Neural progenitor cell (in vitro differentiated cells): Measurements from ENCODE around the gene PCK2. TPM values are rescaled to one million over a fixed set of nuclear protein-coding genes. Genes with fewer than 3 reads are reported as not detected.

Experiments used
- DNase-seq: peaks from one replicate; pipeline ENCODE4 v3.0.0-alpha.2; 2016; ENCODE audit warnings: low spot score
- H2AFZ ChIP-seq: fragments of 200-600 bp; sonication (generic); replicated peaks from 2 replicates; pipeline ENCODE4 v1.6.1; 2016; ENCODE audit warnings: antibody characterized with exemption
- H3F3A ChIP-seq: fragments of 200-600 bp; sonication (generic); 2 replicates; pipeline ENCODE4 v1.6.1; 2016; ENCODE audit warnings: antibody characterized with exemption, low read depth
- H3K27ac ChIP-seq: fragments of 200-600 bp; sonication (generic); 2 replicates; pipeline ENCODE4 v1.5.1; 2016; ENCODE audit warnings: mild to moderate bottlenecking
- H3K27me3 ChIP-seq: fragments of 200-600 bp; sonication (generic); 2 replicates; pipeline ENCODE4 v1.6.1; 2016; ENCODE audit warnings: mild to moderate bottlenecking, moderate library complexity
- H3K36me3 ChIP-seq: fragments of 200-600 bp; sonication (generic); 2 replicates; pipeline ENCODE4 v1.5.1; 2016
- H3K4me1 ChIP-seq: fragments of 200-600 bp; sonication (generic); 2 replicates; pipeline ENCODE4 v1.6.1; 2016; ENCODE audit warnings: mixed run types
- H3K4me2 ChIP-seq: fragments of 200-600 bp; sonication (generic); 2 replicates; pipeline ENCODE4 v1.6.1; 2016
- H3K4me3 ChIP-seq: fragments of 200-600 bp; sonication (generic); 2 replicates; pipeline ENCODE4 v1.5.1; 2016
- H3K79me2 ChIP-seq: fragments of 200-600 bp; sonication (generic); 2 replicates; pipeline ENCODE4 v1.6.1; 2016; ENCODE audit warnings: low read depth
- H3K9ac ChIP-seq: fragments of 200-600 bp; sonication (generic); 2 replicates; pipeline ENCODE4 v1.6.1; 2016
- H3K9me3 ChIP-seq: fragments of 200-600 bp; sonication (generic); 2 replicates; pipeline ENCODE4 v1.5.1; 2016; ENCODE audit warnings: low read depth
- H4K20me1 ChIP-seq: fragments of 200-600 bp; sonication (generic); 2 replicates; pipeline ENCODE4 v1.6.1; 2016; ENCODE audit warnings: low read depth
- H3K27ac Mint-ChIP-seq: 3 replicates; pipeline ENCODE4 v1.8.0; 2021; ENCODE audit warnings: mixed read lengths
- H3K27me3 Mint-ChIP-seq: 2 replicates; pipeline ENCODE4 v1.8.0; 2022; ENCODE audit warnings: low read depth, mild to moderate bottlenecking, inconsistent platforms, moderate library complexity, mixed read lengths; ENCODE audit not compliant: insufficient read depth
- H3K36me3 Mint-ChIP-seq: 3 replicates; pipeline ENCODE4 v1.8.0; 2021; ENCODE audit warnings: mixed read lengths
- H3K4me1 Mint-ChIP-seq: 3 replicates; pipeline ENCODE4 v1.8.0; 2021; ENCODE audit warnings: mixed read lengths
- H3K4me3 Mint-ChIP-seq: 3 replicates; pipeline ENCODE4 v1.8.0; 2021; ENCODE audit warnings: mild to moderate bottlenecking, moderate library complexity, mixed read lengths
- H3K9me3 Mint-ChIP-seq: 3 replicates; pipeline ENCODE4 v1.8.0; 2020; ENCODE audit warnings: mixed read lengths
- CTCF ChIP-seq: fragments of 200-600 bp; sonication (generic); IDR thresholded peaks from 2 replicates; pipeline ENCODE4 v1.5.1; 2017; ENCODE audit warnings: antibody characterized with exemption, mild to moderate bottlenecking
- EZH2 ChIP-seq: fragments of 200-600 bp; sonication (generic); IDR thresholded peaks from 2 replicates; pipeline ENCODE4 v1.6.1; 2017; ENCODE audit warnings: antibody characterized with exemption, mild to moderate bottlenecking, moderate library complexity
- EZH2phosphoT487 ChIP-seq: fragments of 200-600 bp; sonication (generic); IDR thresholded peaks from 2 replicates; pipeline ENCODE4 v1.6.1; 2017; ENCODE audit warnings: antibody characterized with exemption
- total RNA-seq: library from RNA; depleted of rRNA; stranded (reverse); fragments of >200 nt; gene quantifications from 2 replicates; pipeline ENCODE4 v1.2.3, GENCODE V29; 2015; ENCODE audit warnings: low replicate concordance

The PCK2 gene
- total RNA-seq, 1 donor from 2014 or later = 11.1 TPM

DNA sequence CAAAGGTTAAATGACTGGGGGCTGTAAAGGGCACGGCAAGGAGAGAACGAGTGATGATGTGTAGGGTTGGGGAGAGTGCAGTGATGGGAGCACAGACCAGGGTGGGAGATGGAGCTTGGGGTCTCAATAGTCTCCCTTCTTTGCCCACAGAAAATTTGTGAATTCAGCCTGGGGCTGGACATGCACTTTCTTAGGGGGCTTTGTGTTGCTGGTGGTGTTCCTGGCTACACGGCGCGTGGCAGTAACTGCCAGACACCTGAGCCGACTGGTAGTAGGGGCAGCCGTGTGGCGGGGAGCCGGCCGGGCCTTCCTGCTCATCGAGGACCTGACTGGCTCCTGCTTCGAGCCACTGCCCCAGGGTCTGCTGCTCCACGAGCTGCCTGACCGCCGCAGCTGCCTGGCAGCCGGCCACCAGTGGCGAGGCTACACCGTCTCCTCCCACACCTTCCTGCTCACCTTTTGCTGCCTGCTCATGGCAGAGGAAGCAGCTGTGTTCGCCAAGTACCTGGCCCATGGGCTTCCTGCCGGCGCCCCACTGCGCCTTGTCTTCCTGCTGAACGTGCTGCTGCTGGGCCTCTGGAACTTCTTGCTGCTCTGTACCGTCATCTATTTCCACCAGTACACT is 38.1 kb downstream of the PCK2 start:
- no peak overlapping the region for H3K27ac ChIP-seq
- H3K4me2 ChIP-seq = no peak overlapping the region
- no peaks in the 10 kb centered on the region for H3K79me2 ChIP-seq
- no peak overlapping the region for H3K4me3 ChIP-seq
- H3K9me3 Mint-ChIP-seq = no peaks in the 10 kb centered on the region
- H3K4me1 Mint-ChIP-seq = peaks cover 13% of the 10 kb centered on the region
- H3F3A ChIP-seq = peaks cover 20% of the 10 kb centered on the region
- no peaks in the 10 kb centered on the region for H3K9me3 ChIP-seq
- H3K27ac Mint-ChIP-seq = peak overlapping the region; percentile 13
- peaks cover 6% of the 10 kb centered on the region for H3K4me1 ChIP-seq
- DNase-seq = no peak
- H2AFZ ChIP-seq = no peak overlapping the region
- H3K4me3 Mint-ChIP-seq = peak overlapping the region; percentile 27
- H3K27me3 Mint-ChIP-seq = peaks cover 7% of the 10 kb centered on the region
- TF ChIP-seq EZH2 (no peak), EZH2phosphoT487 (no peak), CTCF (no peak)
- peaks cover 9% of the 10 kb centered on the region for H3K27me3 ChIP-seq
- no peaks in the 10 kb centered on the region for H3K36me3 ChIP-seq
- no peak overlapping the region for H3K9ac ChIP-seq
- peaks cover 4% of the 10 kb centered on the region for H3K36me3 Mint-ChIP-seq
- H4K20me1 ChIP-seq = no peaks in the 10 kb centered on the region

DNA sequence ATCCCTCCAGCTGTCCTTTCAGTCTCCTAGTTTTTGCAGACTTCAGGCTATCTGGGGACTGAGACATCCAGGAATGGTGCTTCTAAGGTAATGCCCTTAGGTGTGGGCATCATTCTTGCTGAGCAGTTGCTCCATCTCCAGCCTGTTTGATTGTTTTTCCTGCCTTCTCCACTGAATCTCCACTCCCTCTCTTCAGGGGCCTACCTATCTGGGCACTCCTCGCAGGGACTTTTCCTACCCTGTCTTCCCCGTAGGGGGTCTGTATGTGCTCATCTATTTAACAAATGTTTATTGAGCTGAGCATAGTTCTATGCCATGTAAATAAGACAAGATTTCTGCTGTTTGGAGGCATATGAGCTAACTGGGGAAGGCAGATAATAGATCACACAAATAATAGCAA is 38.9 kb downstream of the PCK2 start:
- Histone ChIP-seq H3K36me3 (no peaks in the 10 kb centered on the region), H3K4me3 (no peak overlapping the region), H2AFZ (no peak overlapping the region), H3K4me1 (peaks cover 6% of the 10 kb centered on the region), H3K4me2 (no peak overlapping the region), H3K27me3 (peaks cover 9% of the 10 kb centered on the region), H3K79me2 (no peaks in the 10 kb centered on the region), H3K9me3 (no peaks in the 10 kb centered on the region), H3K27ac (no peak overlapping the region), H4K20me1 (no peaks in the 10 kb centered on the region), H3F3A (peaks cover 28% of the 10 kb centered on the region), H3K9ac (no peak overlapping the region)
- no peak for TF ChIP-seq EZH2
- no peak for TF ChIP-seq EZH2phosphoT487
- TF ChIP-seq CTCF = no peak
- peaks cover 13% of the 10 kb centered on the region for H3K4me1 Mint-ChIP-seq
- H3K27me3 Mint-ChIP-seq = peaks cover 7% of the 10 kb centered on the region
- DNase-seq = no peak
- H3K36me3 Mint-ChIP-seq = peaks cover 7% of the 10 kb centered on the region
- H3K4me3 Mint-ChIP-seq = no peak overlapping the region
- H3K27ac Mint-ChIP-seq = no peak overlapping the region
- H3K9me3 Mint-ChIP-seq = no peaks in the 10 kb centered on the region

DNA sequence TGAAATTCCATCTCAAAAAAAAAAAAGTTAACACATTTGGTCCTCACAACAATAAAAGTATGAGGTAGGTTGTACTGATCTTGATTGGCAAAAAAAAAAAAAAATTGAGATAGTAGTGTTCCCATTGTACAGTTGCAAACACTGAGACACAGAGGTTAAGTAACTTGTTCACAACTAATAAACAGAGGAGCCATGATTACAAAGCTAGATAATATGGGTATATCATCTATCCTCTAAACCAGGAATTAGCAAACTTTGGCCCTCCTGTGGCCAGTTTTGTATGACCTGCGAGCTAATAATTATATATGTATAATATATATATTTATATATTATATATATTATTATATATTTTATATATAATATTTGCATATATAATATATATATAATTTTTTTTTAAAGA is 39.6 kb downstream of the PCK2 start:
- Histone ChIP-seq H3K4me3 (no peak overlapping the region), H3K4me1 (peaks cover 6% of the 10 kb centered on the region), H3F3A (peaks cover 35% of the 10 kb centered on the region), H3K27ac (no peak overlapping the region), H3K79me2 (no peaks in the 10 kb centered on the region), H3K4me2 (no peak overlapping the region), H3K9me3 (no peaks in the 10 kb centered on the region), H3K9ac (no peak overlapping the region), H4K20me1 (peaks cover 4% of the 10 kb centered on the region), H2AFZ (no peak overlapping the region), H3K36me3 (no peaks in the 10 kb centered on the region), H3K27me3 (peaks cover 9% of the 10 kb centered on the region)
- no peak for DNase-seq
- Mint-ChIP-seq H3K4me3 (no peak overlapping the region), H3K4me1 (peaks cover 14% of the 10 kb centered on the region), H3K27ac (no peak overlapping the region), H3K36me3 (peaks cover 14% of the 10 kb centered on the region), H3K27me3 (peaks cover 7% of the 10 kb centered on the region), H3K9me3 (no peaks in the 10 kb centered on the region)
- TF ChIP-seq CTCF = no peak
